PFSK-1 (cell line): ENCODE data around the gene NDUFA7.

ENCODE experiments used
- FOXP2 ChIP-seq: optimal IDR thresholded peaks from 2 replicates; pipeline ENCODE3; 2011; ENCODE audit warnings: borderline replicate concordance, control low read depth, inconsistent platforms; ENCODE audit not compliant: insufficient read depth; ENCODE audit errors: extremely low read length, extremely low read depth
- POLR2AphosphoS5 ChIP-seq: IDR thresholded peaks from 2 replicates; pipeline ENCODE4 v1.6.1; 2012; ENCODE audit warnings: low read depth, mild to moderate bottlenecking, control low read depth, low read length, moderate library complexity
- SIN3A ChIP-seq: IDR thresholded peaks from 2 replicates; pipeline ENCODE4 v1.6.1; 2012; ENCODE audit warnings: mild to moderate bottlenecking, low read length, moderate library complexity, borderline replicate concordance; ENCODE audit not compliant: insufficient read depth
- TAF1 ChIP-seq: IDR thresholded peaks from 2 replicates; pipeline ENCODE4 v1.6.1; 2012; ENCODE audit warnings: low read length, control low read depth, borderline replicate concordance; ENCODE audit not compliant: insufficient read depth
- TF ChIP-seq, protein P1 (sequence below), 2 experiments: IDR thresholded peaks; 2 replicates each; pipeline versions ENCODE4 v1.6.1 to v1.8.0; 2011 to 2012; ENCODE audit warnings: low read depth in 2 of 2, low read length in 2 of 2, control low read depth in 1 of 2, inconsistent platforms in 1 of 2, mild to moderate bottlenecking in 1 of 2, moderate library complexity in 1 of 2; ENCODE audit not compliant: insufficient read depth in 1 of 2

The NDUFA7 gene

DNA sequence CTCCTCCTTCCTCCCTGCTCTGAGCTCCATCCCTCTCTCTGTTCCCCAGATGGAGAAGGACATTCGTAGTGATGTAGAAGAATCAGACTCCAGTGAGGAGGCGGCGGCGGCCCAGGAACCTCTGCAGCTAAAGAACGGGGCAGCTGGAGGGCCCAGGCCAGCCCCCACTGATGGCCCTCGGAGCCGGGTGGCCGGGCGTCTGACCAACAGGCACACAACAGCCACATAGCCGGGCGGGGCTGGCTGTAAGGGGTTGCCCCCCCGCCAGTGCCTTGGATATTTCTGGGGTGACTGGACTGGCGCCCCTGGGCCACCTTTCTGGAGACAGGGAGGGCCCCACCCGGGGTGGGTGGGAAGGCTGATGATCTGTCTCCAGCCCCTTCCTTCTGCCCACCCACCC, 59.3 kb downstream of the NDUFA7 start:
- TF ChIP-seq, protein P1, sequence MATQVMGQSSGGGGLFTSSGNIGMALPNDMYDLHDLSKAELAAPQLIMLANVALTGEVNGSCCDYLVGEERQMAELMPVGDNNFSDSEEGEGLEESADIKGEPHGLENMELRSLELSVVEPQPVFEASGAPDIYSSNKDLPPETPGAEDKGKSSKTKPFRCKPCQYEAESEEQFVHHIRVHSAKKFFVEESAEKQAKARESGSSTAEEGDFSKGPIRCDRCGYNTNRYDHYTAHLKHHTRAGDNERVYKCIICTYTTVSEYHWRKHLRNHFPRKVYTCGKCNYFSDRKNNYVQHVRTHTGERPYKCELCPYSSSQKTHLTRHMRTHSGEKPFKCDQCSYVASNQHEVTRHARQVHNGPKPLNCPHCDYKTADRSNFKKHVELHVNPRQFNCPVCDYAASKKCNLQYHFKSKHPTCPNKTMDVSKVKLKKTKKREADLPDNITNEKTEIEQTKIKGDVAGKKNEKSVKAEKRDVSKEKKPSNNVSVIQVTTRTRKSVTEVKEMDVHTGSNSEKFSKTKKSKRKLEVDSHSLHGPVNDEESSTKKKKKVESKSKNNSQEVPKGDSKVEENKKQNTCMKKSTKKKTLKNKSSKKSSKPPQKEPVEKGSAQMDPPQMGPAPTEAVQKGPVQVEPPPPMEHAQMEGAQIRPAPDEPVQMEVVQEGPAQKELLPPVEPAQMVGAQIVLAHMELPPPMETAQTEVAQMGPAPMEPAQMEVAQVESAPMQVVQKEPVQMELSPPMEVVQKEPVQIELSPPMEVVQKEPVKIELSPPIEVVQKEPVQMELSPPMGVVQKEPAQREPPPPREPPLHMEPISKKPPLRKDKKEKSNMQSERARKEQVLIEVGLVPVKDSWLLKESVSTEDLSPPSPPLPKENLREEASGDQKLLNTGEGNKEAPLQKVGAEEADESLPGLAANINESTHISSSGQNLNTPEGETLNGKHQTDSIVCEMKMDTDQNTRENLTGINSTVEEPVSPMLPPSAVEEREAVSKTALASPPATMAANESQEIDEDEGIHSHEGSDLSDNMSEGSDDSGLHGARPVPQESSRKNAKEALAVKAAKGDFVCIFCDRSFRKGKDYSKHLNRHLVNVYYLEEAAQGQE (IDR thresholded peaks at IDR 0.05; ENCODE audit: insufficient read depth in 1 of 2, low read depth in 2 of 2, low read length in 2 of 2), result no peak
- TF ChIP-seq FOXP2, result no peak
- no peak for TF ChIP-seq POLR2AphosphoS5
- no peak for TF ChIP-seq SIN3A
- TF ChIP-seq TAF1, result no peak

DNA sequence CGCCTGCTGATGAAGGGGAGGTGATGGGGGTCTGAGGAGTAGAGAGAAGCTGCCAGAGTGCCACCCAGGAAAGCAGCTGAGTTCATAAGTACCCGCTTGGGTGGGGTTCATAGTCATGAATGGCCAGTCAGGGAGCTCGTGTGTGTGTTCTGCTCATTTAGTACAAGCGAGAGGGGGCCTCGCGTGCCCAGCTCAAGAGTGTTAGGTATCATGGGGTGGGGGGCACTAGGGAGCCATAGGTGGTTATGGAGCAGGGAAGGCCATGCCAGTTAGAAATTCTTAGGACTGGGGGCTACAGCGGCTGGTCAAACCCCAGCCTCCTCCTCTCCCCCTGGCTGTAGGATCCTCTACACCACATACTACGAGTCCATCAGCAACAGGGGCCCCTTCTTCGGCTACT, 59.8 kb downstream of the NDUFA7 start:
- TF ChIP-seq FOXP2 (no peak), POLR2AphosphoS5 (no peak), TAF1 (no peak), SIN3A (no peak)
- TF ChIP-seq, protein P1 (IDR thresholded peaks at IDR 0.05; ENCODE audit: insufficient read depth in 1 of 2, low read depth in 2 of 2, low read length in 2 of 2), result no peak
